ENCODE results near the gene OSBPL5.
A peak's percentile ranks its signal among the peaks of the same experiment; 100 is the strongest.
"Not testable (repeated sequence)": the region's sequence is repeated elsewhere in the genome, so short reads cannot be mapped to it uniquely, and the experiment has no call there.

OSBPL5 gene

GRCh38 chr11:3087821-3088800, 77.0 kb downstream of the OSBPL5 start:
- peak; percentile 32 for DNase-seq (ENCODE audit: low read depth, low spot score)

GRCh38 chr11:3087373-3087772, 77.7 kb downstream of the OSBPL5 start:
- DNase-seq (ENCODE audit: low read depth, low spot score) = no peak

- DNase-seq (ENCODE audit: low read depth, low spot score) = no peak
These were observed 78.4 kb downstream of the OSBPL5 start for GRCh38 chr11:3086671-3087150.

GRCh38 chr11:3086114-3086513, 79.0 kb downstream of the OSBPL5 start:
- DNase-seq (ENCODE audit: low read depth, low spot score) = no peak

- no peak for DNase-seq (ENCODE audit: low read depth, low spot score)
These were observed 80.1 kb downstream of the OSBPL5 start for GRCh38 chr11:3085052-3085451.

DNA sequence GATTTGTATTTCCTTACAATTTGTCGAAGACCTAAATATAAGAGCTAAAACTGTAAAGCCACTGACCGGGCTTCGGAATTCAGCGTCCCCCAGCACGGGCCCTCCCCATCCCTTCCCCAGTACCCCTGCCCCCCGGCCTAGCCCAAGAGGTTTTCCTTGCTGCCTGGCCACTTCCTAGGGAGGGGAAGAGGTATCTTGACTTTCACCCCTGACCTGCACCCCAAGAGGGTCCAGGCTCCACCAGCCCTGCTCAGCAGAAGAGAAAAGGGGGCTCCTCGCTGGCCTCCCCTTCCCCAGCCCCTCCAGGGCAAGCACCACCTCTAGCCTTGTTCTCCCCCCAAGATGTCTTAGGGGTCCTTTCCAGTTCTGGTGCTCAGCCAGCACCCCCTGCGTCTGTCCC, 81.8 kb downstream of the OSBPL5 start:
- no peak for DNase-seq (ENCODE audit: low read depth, low spot score)

DNA sequence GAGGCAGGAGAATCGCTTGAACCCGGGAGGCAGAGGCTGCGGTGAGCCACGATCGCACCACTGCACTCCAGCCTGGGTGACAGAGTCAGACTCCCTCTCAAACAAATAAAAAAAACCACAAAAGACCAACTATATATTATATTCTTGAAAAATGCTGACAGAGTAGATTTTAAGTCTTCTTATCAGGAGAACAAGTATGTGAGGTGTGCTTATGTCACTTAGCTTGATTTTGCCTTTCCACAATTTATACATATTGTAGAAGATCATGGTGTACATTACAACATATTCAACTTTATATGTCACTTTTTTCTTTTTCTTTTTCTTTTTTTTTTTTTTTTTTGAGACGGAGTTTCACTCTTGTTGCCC, 83.7 kb downstream of the OSBPL5 start:
- no peak for DNase-seq (ENCODE audit: low read depth, low spot score)

DNA sequence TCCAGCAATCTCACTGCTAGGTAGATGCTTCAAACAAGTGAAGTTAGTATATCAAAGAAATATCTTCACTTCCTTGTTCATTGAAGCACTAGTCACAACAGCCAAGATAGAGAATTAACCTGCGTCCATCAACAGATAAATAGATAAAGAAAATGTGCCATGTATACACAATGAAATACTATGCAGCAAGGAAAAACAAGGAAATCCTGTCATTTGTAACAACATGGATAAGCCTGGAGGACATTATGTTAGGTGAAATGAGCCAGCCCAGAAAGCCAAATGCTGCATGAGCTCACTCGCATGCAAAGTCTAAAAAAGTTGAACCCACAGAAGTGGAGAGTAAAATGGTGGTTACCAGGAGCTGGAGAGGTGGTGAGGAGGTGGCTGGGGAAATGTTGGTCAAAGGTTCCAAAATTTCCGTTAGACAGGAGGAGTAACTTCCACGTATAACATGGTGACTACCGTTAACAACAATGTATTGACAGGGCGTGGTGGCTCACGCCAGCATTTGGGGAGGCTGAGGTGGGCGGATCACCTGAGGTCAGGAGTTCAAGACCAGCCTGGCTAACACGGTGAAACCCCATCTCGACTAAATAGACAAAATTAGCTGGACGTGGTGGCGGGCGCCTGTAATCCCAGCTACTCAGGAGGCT, 84.3 kb downstream of the OSBPL5 start:
- no peak for DNase-seq (ENCODE audit: low read depth, low spot score)

GRCh38 chr11:3080104-3080503, 85.0 kb downstream of the OSBPL5 start:
- DNase-seq (ENCODE audit: low read depth, low spot score) = peak; percentile 27

- no peak for DNase-seq (ENCODE audit: low read depth, low spot score)
These were observed 87.2 kb downstream of the OSBPL5 start for GRCh38 chr11:3077846-3078440.

GRCh38 chr11:3077189-3077836, 87.8 kb downstream of the OSBPL5 start:
- no peak for DNase-seq (ENCODE audit: low read depth, low spot score)

- peak; percentile 29 for DNase-seq (ENCODE audit: low read depth, low spot score)
These were observed 90.1 kb downstream of the OSBPL5 start for GRCh38 chr11:3074912-3075589.

- DNase-seq (ENCODE audit: low read depth, low spot score) = peak; percentile 86
These were observed 92.1 kb downstream of the OSBPL5 start for GRCh38 chr11:3073029-3073435.

GRCh38 chr11:3069425-3069824, 95.7 kb downstream of the OSBPL5 start:
- no peak for DNase-seq (ENCODE audit: low read depth, low spot score)

GRCh38 chr11:3066308-3066707, 98.8 kb downstream of the OSBPL5 start:
- not testable (repeated sequence) for DNase-seq (ENCODE audit: low read depth, low spot score)

GRCh38 chr11:3064709-3065108, 100.4 kb downstream of the OSBPL5 start:
- DNase-seq (ENCODE audit: low read depth, low spot score) = not testable (repeated sequence)

DNA sequence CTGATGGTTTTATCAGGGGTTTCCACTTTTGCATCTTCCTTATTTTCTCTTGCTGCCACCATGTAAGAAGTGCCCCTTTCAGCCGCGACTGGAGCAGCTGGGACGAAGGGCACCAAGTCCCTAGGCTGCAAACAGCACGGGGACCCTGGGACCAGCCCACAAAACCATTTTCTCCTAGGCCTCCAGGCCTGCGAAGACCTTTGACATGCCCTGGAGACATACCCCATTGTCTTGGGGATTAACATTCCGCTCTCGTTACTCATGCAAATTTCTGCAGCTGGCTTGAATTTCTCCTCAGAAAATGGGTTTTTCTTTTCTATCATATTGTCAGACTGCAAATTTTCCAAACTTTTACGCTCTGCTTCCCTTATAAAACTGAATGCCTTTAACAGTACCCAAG, 101.2 kb downstream of the OSBPL5 start:
- DNase-seq (ENCODE audit: low read depth, low spot score) = peak; percentile 28

GRCh38 chr11:3063432-3063831, 101.7 kb downstream of the OSBPL5 start:
- DNase-seq (ENCODE audit: low read depth, low spot score) = not testable (repeated sequence)

GRCh38 chr11:3060436-3061025, 104.6 kb downstream of the OSBPL5 start:
- DNase-seq (ENCODE audit: low read depth, low spot score) = no peak

GRCh38 chr11:3058753-3059664, 106.1 kb downstream of the OSBPL5 start:
- peak; percentile 72 for DNase-seq (ENCODE audit: low read depth, low spot score)

Measured in astrocyte of the hippocampus (primary cell).